Activated CD8-positive, alpha-beta memory T cell treated with anti-CD3 and anti-CD28 coated beads for 4 hours (primary cell): ENCODE results near the gene CALHM3.
"Not testable (repeated sequence)": the region's sequence is repeated elsewhere in the genome, so short reads cannot be mapped to it uniquely, and the experiment has no call there.

Source experiments
- DNase-seq, 2 donors: peaks; one replicate each; pipeline ENCODE4 v3.0.0-alpha.2; 2020; ENCODE audit warnings: low read depth in 2 of 2

The CALHM3 gene

DNA sequence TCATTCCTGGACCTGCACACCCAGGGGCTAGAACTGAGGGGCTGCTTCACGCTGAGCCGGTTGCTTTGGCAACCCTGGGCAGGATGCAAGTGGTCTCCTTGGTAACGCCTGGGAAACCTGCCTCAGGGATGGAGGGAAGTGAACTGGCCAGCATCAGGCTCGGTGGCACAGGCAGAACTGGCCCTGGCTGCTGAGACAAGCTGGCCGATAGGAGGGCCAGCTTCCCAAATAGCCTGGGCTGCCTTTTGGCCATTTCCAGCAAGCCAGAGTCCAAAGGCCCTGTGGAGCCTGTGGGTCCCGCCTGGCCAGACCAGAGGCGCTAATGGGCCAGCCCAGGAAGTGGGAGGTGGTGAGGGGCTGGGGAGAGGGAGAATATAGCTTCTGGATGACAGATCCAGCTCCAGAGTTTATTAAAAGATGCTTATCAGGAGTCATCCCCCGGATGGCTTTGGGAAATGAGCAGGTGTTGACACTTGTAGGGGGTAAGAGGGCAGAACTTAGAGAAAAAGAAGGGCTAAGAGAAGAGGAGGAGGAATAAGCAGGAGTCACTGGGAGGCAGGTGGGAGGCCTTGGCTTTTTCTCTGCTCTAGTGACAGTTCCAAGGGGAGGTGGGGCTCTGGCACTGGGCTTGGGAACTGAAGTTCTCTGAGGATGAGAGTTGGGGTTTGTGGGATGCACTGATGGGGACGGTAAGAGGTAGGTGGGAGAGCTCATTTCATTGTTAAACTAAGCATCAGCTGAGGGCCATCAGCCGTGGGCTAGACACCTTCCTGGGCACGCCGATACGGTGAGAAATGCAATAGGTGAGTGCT lies 24.0 kb upstream of the CALHM3 start:
- DNase-seq, result no peak

- DNase-seq, result no peak
Observed at GRCh38 chr10:103501186-103501585, 22.1 kb upstream of the CALHM3 start.

DNA sequence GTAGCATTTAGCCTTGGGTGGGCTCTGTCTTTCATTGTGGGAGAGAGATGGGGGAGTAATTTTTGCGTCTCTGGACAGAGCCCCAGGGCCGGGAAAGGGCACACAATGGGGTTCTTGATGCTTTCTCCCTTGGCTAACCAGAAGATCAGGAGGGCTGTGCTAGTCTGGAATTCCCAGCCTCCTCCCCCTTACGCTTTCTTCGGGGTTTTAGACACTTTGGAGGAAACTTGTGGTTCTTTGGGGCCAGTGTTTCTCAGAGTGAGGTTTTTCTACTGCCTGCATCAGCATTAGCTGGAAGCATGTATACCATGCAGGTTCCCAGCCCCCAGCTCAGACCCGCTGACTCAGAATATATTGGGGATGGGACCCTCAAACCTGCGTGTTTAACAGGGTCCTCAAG lies 21.4 kb upstream of the CALHM3 start:
- DNase-seq, result no peak

GRCh38 chr10:103499881-103500280 lies 20.8 kb upstream of the CALHM3 start:
- no peak for DNase-seq

DNA sequence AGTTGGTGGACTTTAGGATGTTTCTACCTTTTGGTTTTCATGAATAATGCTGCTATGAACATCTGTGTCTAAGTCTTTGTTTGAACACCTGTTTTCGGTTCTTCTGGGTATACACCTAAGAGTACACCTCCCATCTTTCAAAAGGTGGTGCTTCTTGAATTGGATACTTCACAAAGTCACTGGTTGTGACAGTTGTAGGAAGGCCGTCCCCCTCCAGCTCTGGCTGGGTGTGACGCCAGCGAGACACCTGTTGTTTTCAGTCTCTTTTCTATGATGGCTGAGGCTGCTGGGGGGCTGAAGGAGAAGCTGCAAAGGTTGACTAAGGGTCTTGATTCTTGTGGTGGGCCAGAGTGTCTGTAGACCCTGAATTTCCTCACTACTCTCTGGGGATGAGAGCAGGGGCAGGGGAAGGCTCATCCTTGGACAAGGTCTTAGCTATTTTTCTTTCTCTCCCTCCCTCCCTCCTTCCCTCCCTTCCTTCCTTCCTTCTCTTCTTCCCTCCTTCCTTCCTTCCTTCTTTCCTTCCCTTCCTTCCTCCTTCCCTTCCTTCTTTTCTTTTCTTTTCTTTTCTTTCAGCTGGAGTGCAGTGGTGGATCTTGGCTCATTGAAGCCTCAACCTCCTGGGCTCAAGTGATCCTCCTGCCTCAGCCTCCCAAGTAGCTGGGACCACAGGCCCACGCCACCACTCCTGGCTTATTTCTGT lies 20.0 kb upstream of the CALHM3 start:
- no peak for DNase-seq

DNA sequence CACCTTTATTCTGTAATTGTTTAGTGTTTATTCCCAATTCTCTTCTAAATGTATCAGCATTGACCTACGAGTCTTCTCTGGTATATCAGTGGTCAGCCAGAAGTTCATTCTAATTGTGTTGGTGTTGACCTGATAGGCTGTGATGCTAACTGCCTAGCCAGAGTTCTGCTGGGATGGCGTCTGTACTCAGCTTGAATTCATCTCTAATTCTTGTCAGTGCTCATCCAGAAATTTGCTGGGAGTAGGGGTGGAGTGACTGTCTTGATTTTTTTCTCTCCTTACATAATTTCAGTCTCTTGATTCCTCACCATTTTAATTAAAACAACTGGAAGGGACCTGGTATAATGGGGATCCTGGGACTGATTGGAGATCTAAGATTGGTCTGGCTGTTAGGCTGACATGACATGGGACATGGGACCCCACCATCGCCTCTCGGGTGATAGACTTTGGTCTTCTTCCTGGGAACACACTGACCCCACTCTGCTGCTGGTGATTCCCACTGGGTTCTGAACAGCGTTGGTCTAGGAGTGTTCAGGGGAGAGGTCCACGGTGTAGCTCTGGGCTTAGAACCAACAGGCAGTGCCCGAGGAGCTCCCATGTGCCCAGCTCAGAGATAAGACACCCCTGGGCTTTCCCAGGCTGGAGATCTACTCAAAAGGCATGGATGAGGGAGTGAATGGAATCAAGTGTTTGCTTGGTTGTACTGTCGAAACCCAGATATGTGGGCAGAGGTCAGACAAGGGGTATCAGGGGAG lies 18.3 kb upstream of the CALHM3 start:
- no peak for DNase-seq

GRCh38 chr10:103495321-103495720 lies 16.3 kb upstream of the CALHM3 start:
- no peak for DNase-seq

GRCh38 chr10:103493916-103494877 lies 15.2 kb upstream of the CALHM3 start:
- no peak for DNase-seq

GRCh38 chr10:103493362-103493915 lies 14.4 kb upstream of the CALHM3 start, which contains the start of gene NEURL1:
TSS of gene NEURL1 (plus strand) at chr10:103493705. CDS start at chr10:103494388, 683 bp downstream.
- DNase-seq, result no peak

DNA sequence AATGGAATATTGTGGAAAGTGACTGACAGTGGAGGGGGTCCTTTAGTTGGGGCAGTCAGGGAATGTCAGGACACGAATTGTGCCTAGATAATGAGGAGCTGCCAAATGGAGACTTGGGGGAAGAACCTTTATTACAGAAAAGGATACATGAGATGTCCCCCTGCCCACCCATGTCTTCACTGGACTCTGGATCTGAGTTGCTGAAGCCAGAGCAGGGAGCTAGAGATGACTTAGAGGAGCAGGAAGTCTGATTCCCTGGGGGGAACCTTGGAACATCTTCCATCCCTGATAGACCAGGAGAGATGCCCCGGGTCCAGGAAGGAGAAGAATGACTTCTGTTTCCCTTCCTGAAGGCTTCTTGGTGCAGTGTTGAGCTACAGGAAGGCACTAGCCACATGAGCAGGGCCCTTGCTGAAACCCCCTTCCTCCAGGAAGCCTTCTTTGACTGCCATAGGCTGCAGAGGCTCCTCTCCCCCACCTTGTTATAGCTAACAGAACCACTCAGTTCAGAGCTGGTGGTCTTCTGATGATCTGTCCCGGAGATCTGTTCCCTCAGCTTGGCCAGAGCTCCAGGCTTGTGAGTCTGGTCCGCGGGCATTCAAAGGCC lies 13.7 kb upstream of the CALHM3 start:
- DNase-seq, result no peak

DNA sequence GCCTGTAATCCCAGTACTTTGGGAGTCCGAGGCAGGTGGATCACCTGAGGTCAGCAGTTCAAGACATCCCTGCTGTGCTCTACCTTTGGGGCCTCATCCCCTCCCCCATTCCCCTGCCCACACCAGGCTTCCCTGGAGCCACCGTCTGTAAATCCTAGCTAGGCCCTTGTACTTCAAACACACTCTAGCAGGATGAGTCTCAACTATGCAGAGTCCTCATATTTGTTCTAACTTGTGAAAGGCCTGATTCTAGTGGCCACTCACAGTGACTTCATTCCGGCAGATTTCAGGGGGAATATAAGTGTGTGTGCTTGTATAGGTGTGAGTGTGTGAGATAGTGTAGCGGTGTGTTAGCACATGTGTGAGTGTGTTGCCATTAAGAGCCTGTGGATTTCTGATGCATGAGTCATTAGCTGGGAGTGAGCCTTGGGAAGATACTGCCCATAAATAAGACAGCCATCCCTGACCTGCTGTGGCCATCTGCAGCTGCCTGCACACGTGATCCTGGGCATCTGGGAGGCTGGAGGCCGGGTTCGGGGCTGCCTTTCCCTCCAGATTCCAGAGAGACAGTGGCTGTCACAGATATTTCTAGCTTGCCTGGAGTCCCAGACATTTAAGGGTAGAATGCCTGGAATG lies 12.8 kb upstream of the CALHM3 start:
- no peak for DNase-seq

DNA sequence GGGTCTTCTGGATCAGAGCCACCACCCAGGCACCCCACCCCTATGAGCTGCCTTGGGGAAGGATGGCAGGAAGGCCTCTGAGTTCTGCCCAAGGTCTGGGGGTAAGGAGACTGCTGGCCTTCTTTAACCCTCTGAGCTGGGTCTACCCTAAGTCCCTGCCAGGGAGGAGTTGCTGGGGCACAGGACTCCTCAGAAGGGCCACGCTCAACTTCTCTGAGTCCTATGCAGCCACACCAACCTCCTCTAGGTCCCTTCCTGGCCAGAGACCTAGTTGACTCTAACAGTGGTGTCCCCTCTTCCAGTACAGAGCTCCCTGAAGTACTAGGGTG lies 11.9 kb upstream of the CALHM3 start:
- no peak for DNase-seq

GRCh38 chr10:103487410-103487708 lies 8.3 kb upstream of the CALHM3 start:
- no peak for DNase-seq

- not testable (repeated sequence) for DNase-seq
Observed at GRCh38 chr10:103486635-103487409, 7.8 kb upstream of the CALHM3 start.

GRCh38 chr10:103481974-103482531 lies 3.0 kb upstream of the CALHM3 start:
- DNase-seq, result no peak

GRCh38 chr10:103480521-103480920 lies 1.5 kb upstream of the CALHM3 start:
- DNase-seq, result no peak

DNA sequence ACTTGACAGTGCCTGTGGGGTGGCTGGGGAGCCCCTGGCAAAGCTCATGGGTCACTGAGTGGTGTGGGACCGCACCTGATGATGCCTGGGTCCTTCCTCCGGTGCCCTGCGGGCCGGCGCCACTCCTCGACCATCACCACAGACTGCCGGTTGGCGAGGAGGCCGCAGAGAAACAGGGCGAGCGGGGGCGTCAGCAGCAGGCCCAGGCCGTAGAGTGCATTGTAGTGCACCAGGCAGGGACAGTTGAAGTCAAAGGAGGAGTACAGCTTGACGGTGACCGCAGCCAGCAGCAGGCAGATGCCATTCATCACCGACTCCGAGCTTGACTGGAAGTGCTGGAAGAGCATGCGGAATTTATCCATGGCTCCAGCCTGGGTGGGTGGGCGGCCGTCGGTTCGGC lies 369 bp downstream of the CALHM3 start:
- no peak for DNase-seq

- no peak for DNase-seq
Observed at GRCh38 chr10:103476046-103476768, 2.8 kb downstream of the CALHM3 start.

DNA sequence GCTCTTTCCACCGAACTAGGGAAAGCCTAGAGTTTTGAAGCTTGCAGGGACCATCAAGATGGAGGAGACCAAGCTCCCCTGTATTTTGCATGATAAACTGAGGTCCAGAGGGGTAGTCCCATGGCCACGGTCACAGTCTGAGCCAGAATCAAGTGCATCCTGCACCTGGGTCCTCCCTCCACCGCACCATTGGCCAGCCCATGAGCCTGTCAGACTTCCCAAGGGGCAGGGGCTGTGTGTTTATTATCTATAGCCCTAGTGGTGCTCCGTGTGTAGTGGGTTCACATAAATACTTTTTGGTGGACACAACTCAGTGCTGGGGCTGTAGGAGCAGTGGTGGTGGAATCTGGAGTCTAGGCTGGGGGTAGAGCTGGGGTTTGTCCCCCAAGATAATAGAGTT lies 3.6 kb downstream of the CALHM3 start:
- DNase-seq, result no peak
